Measurements from ENCODE around the gene SMYD3. TPM values are rescaled to one million over a fixed set of nuclear protein-coding genes. Genes with fewer than 3 reads are reported as not detected.

Gene SMYD3
- total and polyA plus RNA-seq, 9 donors, result 8.0 to 13.9 (median 9.6) TPM

DNA sequence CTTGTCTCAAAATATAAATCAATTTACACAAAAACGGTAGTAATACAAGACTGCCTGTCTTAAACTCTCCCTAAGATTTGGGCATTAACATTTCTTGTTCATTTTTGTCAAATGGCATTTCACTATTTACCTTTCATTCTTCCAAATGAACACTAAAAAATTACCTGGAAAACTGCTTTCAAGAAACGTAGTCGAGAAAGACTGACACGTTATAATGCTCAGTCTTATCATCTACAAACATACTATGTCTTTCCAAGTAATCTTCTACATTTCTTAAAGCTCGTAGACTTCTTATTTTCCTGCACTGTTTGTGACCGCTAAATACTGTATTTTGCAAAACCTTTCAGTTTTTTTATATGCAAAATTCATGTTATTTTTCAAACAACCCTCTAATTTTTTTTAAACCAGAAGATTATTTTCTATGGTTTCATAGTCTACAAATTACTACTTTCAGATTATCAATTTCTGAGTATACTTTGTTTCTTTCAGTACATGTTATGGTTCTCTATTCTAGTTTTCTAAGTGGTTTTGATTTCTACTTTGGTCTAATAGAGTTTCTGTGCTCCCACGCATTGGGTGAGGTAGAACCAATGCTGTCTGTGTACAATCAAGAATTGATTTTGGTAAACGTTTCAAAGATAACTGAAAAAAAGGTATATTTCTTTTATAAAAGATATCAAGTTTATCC lies 336.4 kb downstream of the SMYD3 start:
- Histone ChIP-seq H3K36me3 (ENCODE audit: control insufficient read depth, insufficient read depth, low read length) (no peaks in the 10 kb centered on the region), H3K27ac (ENCODE audit: low read length) (no peak overlapping the region), H3K4me1 (ENCODE audit: control insufficient read depth, insufficient read depth, low read length) (no peaks in the 10 kb centered on the region), H3K4me3 (ENCODE audit: low read length) (no peak overlapping the region), H3K9me3 (replicated peaks; ENCODE audit: control insufficient read depth, low read depth, low read length) (no peaks in the 10 kb centered on the region), H3K27me3 (ENCODE audit: control insufficient read depth, insufficient read depth, low read length) (no peaks in the 10 kb centered on the region)
- WGBS (ENCODE audit: insufficient coverage), result 91% methylated on average over 4 of the region's 8 CpGs
- no peak for DNase-seq

DNA sequence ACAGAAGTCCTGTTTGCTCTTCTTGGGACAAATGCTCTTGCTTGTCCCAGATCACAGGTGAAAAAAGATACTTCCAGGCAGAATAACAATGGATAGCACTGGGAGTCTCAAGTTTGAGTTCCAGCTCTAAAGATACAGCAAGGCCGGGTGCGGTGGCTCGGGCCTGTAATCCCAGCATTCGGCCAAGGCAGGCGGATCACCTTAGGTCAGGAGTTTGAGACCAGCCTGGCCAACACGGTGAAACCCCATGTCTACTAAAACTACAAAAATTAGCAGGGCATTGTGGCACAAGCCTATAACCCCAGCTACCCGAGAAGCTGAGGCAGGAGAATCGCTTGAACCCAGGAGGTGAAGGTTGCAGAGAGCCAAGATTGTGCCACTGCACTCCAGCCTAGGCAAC lies 337.6 kb downstream of the SMYD3 start:
- Histone ChIP-seq H3K4me3 (ENCODE audit: low read length) (no peak overlapping the region), H3K4me1 (ENCODE audit: control insufficient read depth, insufficient read depth, low read length) (no peaks in the 10 kb centered on the region), H3K36me3 (ENCODE audit: control insufficient read depth, insufficient read depth, low read length) (no peaks in the 10 kb centered on the region), H3K9me3 (replicated peaks; ENCODE audit: control insufficient read depth, low read depth, low read length) (no peaks in the 10 kb centered on the region), H3K27me3 (ENCODE audit: control insufficient read depth, insufficient read depth, low read length) (no peaks in the 10 kb centered on the region), H3K27ac (ENCODE audit: low read length) (no peak overlapping the region)
- DNase-seq, result no peak
- WGBS (ENCODE audit: insufficient coverage), result 87% methylated on average over 3 of the region's 8 CpGs

DNA sequence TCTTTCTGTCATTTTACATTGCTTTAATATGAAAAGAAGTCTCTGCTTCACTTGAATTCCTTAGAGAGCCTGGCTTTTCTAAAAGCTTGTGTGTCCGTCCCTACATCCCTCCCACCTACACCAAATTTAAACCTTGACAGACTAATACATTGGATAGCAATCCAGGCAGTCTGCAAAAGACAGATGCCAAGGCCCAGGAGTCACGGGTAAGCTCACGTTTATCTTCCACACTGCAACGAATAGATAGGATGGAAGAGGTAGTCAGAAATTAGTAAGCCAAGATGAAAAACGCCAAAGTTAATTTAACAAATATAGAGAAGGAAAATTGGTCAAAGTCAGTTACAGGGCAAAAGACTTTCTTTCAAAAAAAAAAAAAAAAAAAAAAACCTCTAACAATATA lies 338.1 kb downstream of the SMYD3 start:
- H3K27ac ChIP-seq (ENCODE audit: low read length), result no peak overlapping the region
- H3K36me3 ChIP-seq (ENCODE audit: control insufficient read depth, insufficient read depth, low read length), result no peaks in the 10 kb centered on the region
- no peak overlapping the region for H3K4me3 ChIP-seq (ENCODE audit: low read length)
- H3K27me3 ChIP-seq (ENCODE audit: control insufficient read depth, insufficient read depth, low read length), result no peaks in the 10 kb centered on the region
- no peaks in the 10 kb centered on the region for H3K9me3 ChIP-seq (replicated peaks; ENCODE audit: control insufficient read depth, low read depth, low read length)
- 100% methylated on average over 1 of the region's 5 CpGs for WGBS (ENCODE audit: insufficient coverage)
- no peak for DNase-seq
- H3K4me1 ChIP-seq (ENCODE audit: control insufficient read depth, insufficient read depth, low read length), result no peaks in the 10 kb centered on the region

DNA sequence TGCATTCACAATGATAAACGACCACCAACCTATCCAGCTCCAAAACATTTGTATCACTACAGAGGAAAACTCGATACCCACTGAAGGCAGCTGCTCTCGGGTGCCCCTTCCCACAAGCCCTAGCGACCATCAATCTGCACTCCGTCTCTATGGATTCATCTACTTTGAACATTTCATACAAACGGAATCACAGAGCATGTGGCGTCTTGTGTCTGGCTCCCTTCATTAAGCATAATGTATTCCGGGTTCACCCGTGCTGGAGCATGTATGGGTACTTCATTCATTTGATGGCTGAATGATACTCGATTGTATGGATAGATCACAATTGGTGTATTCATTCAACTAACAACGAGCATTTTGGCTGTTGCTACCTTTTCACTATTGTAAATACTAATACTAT lies 340.2 kb downstream of the SMYD3 start:
- no peak for DNase-seq
- WGBS (ENCODE audit: insufficient coverage), result 85% methylated on average over 6 of the region's 11 CpGs
- H3K27ac ChIP-seq (ENCODE audit: low read length), result no peak overlapping the region
- H3K36me3 ChIP-seq (ENCODE audit: control insufficient read depth, insufficient read depth, low read length), result no peaks in the 10 kb centered on the region
- no peaks in the 10 kb centered on the region for H3K9me3 ChIP-seq (replicated peaks; ENCODE audit: control insufficient read depth, low read depth, low read length)
- H3K27me3 ChIP-seq (ENCODE audit: control insufficient read depth, insufficient read depth, low read length), result no peaks in the 10 kb centered on the region
- H3K4me1 ChIP-seq (ENCODE audit: control insufficient read depth, insufficient read depth, low read length), result no peaks in the 10 kb centered on the region
- H3K4me3 ChIP-seq (ENCODE audit: low read length), result no peak overlapping the region

DNA sequence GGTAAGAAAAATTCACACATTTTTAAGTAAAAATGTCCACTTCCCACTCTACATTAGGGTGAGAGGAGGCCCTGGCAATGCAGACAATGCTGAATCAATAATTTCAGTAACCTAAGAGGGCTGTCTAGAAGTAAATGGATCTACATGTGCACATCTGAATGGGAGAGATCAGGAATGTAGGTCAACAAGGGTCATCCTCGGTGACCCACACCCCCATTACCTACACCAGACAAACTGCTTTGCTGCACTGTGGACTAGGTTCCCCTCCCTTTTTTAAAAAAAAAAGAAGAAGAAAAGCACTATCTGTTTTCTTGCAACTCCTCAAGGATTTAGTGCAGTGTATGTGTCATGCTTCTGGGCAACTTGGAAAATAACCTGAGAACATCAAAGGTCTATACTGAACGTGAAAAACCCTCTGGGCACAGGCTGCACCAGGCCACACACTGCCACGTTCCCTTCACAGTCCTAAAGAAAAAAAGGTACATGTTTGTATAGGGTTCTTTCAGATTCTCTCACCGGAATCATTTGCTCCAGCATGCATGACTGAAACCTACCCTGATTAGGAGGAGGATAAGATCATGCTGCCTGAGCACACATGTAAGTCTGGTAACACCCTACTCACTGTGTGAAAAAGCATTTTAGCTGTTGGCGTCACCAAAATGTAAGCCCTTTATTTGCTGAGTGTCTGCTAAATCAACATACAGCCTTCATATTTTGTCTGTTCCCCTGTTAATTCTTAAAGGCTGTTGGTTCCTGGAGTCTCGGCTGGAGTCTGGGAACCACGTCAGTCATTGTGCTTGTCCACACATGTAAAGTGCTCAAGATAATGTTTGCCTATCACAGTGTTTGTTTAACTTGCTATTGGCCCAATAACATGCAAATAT lies 341.0 kb downstream of the SMYD3 start:
- Histone ChIP-seq H3K36me3 (ENCODE audit: control insufficient read depth, insufficient read depth, low read length) (no peaks in the 10 kb centered on the region), H3K27ac (ENCODE audit: low read length) (no peak overlapping the region), H3K27me3 (ENCODE audit: control insufficient read depth, insufficient read depth, low read length) (no peaks in the 10 kb centered on the region), H3K4me3 (ENCODE audit: low read length) (no peak overlapping the region), H3K9me3 (replicated peaks; ENCODE audit: control insufficient read depth, low read depth, low read length) (no peaks in the 10 kb centered on the region), H3K4me1 (ENCODE audit: control insufficient read depth, insufficient read depth, low read length) (no peaks in the 10 kb centered on the region)
- WGBS (ENCODE audit: insufficient coverage), result 88% methylated on average over 2 of the region's 7 CpGs
- DNase-seq, result no peak

DNA sequence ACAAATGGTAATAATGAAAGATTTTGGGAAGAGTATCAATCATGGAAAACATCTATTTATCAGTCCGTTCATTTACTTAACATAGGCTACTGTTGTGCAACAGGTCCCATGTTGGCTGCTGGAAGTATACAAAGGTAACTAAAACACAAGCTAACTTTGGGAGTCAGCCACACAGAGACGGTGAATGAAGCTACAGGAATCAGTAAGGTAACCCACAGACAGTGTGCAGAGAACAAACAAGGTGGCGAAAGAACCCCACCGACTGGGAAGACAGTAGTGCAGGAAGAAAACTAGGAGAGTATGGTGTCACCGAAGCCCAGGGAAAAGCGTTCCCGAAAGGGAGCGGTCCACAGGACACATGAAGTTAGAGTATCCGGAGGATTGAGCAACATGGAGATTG lies 342.3 kb downstream of the SMYD3 start:
- no peaks in the 10 kb centered on the region for H3K36me3 ChIP-seq (ENCODE audit: control insufficient read depth, insufficient read depth, low read length)
- no peaks in the 10 kb centered on the region for H3K9me3 ChIP-seq (replicated peaks; ENCODE audit: control insufficient read depth, low read depth, low read length)
- WGBS (ENCODE audit: insufficient coverage), result 92% methylated on average over 9 of the region's 9 CpGs
- no peak for DNase-seq
- no peak overlapping the region for H3K4me3 ChIP-seq (ENCODE audit: low read length)
- no peak overlapping the region for H3K27ac ChIP-seq (ENCODE audit: low read length)
- no peaks in the 10 kb centered on the region for H3K4me1 ChIP-seq (ENCODE audit: control insufficient read depth, insufficient read depth, low read length)
- H3K27me3 ChIP-seq (ENCODE audit: control insufficient read depth, insufficient read depth, low read length), result no peaks in the 10 kb centered on the region

DNA sequence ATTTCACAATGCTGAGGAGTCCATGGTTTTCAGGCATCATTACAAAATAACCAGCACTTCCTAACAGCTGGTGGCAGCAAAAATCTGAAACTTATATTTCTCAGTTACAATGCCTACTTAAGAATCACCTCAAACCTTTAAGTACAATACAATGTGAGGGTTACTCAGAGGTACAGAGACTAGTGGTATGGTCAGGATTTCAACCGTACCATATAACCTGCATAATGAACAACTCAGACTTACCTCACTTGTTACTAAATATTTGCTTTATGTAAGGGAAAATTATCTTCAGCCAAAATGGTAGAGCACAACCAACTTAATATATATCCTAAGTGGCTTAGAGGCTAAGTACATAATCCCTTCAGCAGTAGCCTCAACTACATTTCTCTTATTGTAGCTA lies 344.5 kb downstream of the SMYD3 start:
- WGBS (ENCODE audit: insufficient coverage), result no CpG with 5 or more reads among the region's 1 CpG

DNA sequence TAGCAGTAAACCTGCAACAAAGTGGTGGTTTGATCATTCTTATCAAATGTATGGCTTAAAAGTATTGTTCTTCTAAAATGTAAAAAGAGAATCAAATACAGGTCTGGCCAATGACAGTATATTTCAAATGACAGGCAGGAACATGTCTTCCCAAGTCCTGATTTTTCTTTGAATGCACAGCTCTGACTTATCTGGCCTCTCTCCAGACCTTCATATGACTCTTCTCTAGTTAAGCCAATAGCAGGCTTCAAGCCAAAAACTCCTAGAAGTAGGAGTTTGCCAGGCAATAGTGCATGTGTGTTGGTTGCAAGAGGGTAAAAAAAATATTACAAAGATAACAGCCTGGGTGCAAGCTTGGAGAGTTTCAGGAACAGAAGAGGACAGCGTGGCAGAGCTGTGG lies 345.5 kb downstream of the SMYD3 start:
- WGBS (ENCODE audit: insufficient coverage), result no CpG with 5 or more reads among the region's 1 CpG
- DNase-seq, result peak; percentile 22

More for the DNA sequence above, 344.5 kb downstream of the SMYD3 start:
- no peak overlapping the region for H3K27ac ChIP-seq (ENCODE audit: low read length)
- no peak overlapping the region for H3K4me3 ChIP-seq (ENCODE audit: low read length)
- no peaks in the 10 kb centered on the region for H3K27me3 ChIP-seq (ENCODE audit: control insufficient read depth, insufficient read depth, low read length)
- H3K4me1 ChIP-seq (ENCODE audit: control insufficient read depth, insufficient read depth, low read length), result no peaks in the 10 kb centered on the region
- H3K36me3 ChIP-seq (ENCODE audit: control insufficient read depth, insufficient read depth, low read length), result no peaks in the 10 kb centered on the region
- no peak for DNase-seq
- no peaks in the 10 kb centered on the region for H3K9me3 ChIP-seq (replicated peaks; ENCODE audit: control insufficient read depth, low read depth, low read length)

DNA sequence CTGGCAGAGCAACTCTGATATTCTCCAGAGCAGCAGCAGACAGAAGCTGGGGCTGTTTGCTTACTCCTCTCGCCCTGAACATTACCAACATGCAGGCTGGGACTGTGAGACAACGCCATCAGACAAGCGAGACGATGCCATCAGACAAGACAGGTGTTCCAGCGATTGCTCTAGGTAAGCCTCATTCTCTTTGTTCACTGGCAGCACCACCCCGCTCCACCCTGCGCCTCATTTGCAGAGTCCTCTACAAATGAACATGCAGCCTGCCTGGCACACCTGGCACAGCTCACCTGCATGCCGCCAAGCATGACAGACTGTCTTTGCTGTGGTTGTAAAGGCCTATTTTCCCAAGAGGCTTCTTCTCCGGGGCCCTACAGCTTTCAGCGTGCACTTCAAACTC lies 346.2 kb downstream of the SMYD3 start:
- Histone ChIP-seq H3K27ac (ENCODE audit: low read length) (no peak overlapping the region), H3K4me1 (ENCODE audit: control insufficient read depth, insufficient read depth, low read length) (no peaks in the 10 kb centered on the region), H3K36me3 (ENCODE audit: control insufficient read depth, insufficient read depth, low read length) (no peaks in the 10 kb centered on the region), H3K9me3 (replicated peaks; ENCODE audit: control insufficient read depth, low read depth, low read length) (no peaks in the 10 kb centered on the region), H3K4me3 (ENCODE audit: low read length) (no peak overlapping the region), H3K27me3 (ENCODE audit: control insufficient read depth, insufficient read depth, low read length) (no peaks in the 10 kb centered on the region)
- 92% methylated on average over 9 of the region's 10 CpGs for WGBS (ENCODE audit: insufficient coverage)
- DNase-seq, result no peak

More for the DNA sequence above, 345.5 kb downstream of the SMYD3 start:
- H3K9me3 ChIP-seq (replicated peaks; ENCODE audit: control insufficient read depth, low read depth, low read length), result no peaks in the 10 kb centered on the region
- H3K27me3 ChIP-seq (ENCODE audit: control insufficient read depth, insufficient read depth, low read length), result no peaks in the 10 kb centered on the region
- H3K4me1 ChIP-seq (ENCODE audit: control insufficient read depth, insufficient read depth, low read length), result no peaks in the 10 kb centered on the region
- no peak overlapping the region for H3K4me3 ChIP-seq (ENCODE audit: low read length)
- no peaks in the 10 kb centered on the region for H3K36me3 ChIP-seq (ENCODE audit: control insufficient read depth, insufficient read depth, low read length)
- no peak overlapping the region for H3K27ac ChIP-seq (ENCODE audit: low read length)

DNA sequence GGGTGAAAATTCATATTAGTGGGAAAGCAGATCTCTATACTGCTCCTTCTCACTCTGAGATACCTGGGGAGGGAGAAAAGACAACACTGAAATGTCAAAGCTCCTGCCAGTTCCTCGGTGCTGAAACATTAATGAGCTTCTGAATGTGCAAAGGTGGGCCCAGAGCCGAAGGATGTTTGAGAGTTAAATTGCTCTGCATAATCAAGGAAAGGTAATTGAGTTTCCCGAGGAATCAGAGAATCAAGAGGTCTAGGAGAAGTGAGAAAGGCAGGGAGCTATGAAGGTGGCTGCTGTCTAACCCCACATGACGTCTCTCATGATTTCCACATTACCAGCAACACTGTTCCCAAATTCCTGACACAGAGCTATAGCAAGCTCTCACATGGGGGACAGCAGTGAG lies 346.7 kb downstream of the SMYD3 start:
- Histone ChIP-seq H3K27me3 (ENCODE audit: control insufficient read depth, insufficient read depth, low read length) (no peaks in the 10 kb centered on the region), H3K36me3 (ENCODE audit: control insufficient read depth, insufficient read depth, low read length) (no peaks in the 10 kb centered on the region), H3K4me1 (ENCODE audit: control insufficient read depth, insufficient read depth, low read length) (no peaks in the 10 kb centered on the region), H3K4me3 (ENCODE audit: low read length) (no peak overlapping the region), H3K27ac (ENCODE audit: low read length) (no peak overlapping the region), H3K9me3 (replicated peaks; ENCODE audit: control insufficient read depth, low read depth, low read length) (no peaks in the 10 kb centered on the region)
- 83% methylated on average over 1 of the region's 4 CpGs for WGBS (ENCODE audit: insufficient coverage)
- no peak for DNase-seq
